NCI-H748 (cell line): ENCODE data around the gene VIPR2.
A peak's percentile ranks its signal among the peaks of the same experiment; 100 is the strongest.

Source experiments
- DNase-seq: peaks from one replicate; lab custom pipeline; 2025; ENCODE audit not compliant: unreplicated experiment; lab: John Stamatoyannopoulos, UW

The VIPR2 gene

DNA sequence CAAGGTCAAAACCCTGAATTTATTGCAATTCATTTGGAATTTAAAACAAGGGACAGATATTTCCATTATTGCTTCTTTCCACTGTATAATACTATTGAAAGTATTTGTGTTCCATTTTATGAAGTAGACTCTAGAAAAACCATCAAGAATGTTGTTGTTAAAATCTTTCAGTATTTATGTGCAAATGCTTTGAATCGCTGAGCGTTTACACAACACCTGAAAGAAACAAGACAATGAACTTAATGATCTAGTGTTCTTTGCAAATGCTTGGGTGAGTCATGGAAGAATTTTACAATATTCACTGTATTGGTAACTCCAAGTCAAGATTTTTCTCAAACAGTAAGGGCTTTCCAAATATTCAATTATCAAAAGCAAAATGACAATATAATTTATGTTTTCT is 97.1 kb downstream of the VIPR2 start:
- DNase-seq = no peak

DNA sequence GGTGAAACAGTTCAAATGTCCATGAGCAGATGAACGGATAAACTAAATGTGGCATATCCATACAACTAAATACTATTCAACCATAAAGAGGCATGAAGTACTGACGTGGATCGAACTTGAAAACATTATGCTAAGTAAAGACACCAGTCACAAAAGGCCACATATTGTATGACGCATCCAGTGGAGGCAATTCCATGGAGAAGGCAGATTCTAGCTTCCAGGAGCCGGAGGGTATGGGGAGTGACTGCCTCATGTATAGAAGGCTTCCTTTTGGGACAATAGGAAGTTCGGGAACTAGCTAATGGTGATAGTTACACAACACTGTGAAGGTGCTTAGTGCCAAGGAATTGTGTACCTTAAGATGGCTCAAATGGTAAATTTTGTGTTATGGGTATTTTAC is 98.4 kb downstream of the VIPR2 start:
- DNase-seq = no peak

DNA sequence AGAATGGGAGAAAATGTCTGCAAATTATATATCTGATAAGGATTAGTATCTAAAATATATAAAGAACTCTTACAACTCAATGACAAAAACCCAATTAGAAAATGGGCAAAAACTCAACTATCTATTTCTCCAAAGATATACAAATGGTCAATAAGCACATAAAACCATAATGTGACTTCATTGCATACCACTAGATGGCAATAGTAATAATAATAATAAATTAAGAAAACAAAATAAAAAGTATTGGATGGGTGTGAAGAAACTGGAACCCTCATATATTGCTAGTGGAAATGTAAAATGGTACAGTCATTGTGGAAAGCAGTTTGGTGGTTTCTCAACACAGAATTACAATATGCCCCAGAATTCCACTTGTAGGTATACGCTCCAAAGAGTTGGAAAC is 98.8 kb downstream of the VIPR2 start:
- no peak for DNase-seq

DNA sequence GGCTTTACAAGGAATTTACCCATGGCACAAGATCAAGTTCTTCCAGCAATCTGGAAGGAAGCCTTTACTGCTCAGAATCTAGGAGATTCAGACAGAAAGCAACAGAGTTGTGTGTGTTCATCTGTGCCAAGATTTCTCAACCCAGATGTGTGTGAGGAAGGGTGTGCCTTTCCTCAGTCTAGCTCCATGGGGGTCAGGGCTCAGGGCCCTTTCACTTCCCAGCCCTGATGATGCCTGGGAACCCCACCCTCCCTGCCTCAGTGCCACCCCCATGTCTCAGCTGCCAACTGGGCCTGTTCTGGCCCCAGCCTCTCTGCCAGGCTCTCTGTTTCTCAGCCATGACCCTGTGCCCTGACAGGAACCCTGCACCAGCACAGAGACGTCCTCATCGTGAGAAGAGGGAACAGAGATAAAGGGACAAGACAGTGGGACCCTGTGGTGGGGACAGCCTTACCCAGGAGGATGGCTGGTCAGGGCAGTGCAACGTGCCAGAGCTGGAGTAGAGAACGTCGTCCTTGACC is 102.0 kb downstream of the VIPR2 start:
- no peak for DNase-seq

DNA sequence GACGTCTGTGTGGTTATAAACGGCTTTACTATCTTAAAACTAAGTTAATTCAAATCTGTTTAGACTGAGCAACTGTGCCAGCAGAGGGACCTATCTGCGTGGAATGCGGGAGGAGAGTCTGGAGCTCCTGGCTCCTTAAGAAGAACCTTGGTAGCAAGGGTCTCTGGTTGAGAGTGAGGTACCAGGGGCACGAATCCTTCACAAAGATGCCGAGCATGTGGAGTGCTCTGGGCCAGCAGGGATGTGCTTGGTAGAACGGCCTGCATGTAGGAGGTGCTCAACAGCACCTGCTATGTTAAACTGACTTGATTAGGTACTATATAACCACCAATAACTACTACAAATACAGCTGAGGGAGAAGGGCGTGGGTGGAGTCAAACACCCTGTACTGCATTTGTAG is 102.6 kb downstream of the VIPR2 start:
- DNase-seq = no peak

GRCh38 chr7:159040912-159041711 is 103.6 kb downstream of the VIPR2 start:
- no peak for DNase-seq

DNA sequence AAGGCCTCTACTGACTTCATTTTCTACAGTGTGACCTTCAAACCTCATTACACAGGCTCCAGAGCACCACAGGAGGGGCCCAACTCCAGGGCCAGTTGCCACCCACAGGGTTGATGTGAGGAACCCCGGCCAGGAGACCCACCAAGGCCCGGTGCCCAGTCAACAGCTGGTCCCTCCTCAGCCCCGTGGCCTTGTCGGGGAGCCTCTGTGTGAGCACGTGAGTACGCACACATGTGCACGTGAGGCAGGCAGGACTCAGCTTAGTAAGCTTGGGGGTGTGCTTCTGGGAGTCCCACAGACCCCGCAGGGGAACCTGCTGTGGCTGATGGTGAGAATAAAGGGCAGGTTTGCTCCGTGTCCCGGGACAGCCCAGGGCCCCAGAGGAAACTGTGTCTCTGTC is 104.5 kb downstream of the VIPR2 start:
- DNase-seq = no peak

- DNase-seq = no peak
These were observed 105.0 kb downstream of the VIPR2 start for GRCh38 chr7:159039716-159040115.

DNA sequence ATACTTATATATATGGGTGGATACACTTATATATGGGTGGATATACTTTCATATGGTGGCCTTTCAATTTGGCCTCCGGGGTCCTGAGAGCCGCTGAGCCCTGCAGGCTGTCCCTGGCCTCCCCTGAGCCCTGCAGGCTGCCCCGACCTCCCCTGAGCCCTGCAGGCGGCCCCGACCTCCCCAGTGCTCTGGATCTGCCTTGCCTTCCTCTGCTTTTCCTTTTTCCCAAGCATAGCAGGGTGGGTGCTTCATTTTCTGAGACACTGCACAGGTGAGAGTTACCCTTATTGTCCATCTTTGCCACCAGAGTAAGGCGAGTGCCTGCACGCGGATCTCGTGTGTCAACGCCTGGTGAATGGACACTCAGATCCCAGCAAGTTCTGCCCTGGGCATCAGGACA is 106.6 kb downstream of the VIPR2 start:
- DNase-seq = peak; percentile 31

- peak; percentile 19 for DNase-seq
These were observed 107.6 kb downstream of the VIPR2 start for GRCh38 chr7:159036916-159037605.

GRCh38 chr7:159035571-159036073 is 109.0 kb downstream of the VIPR2 start:
- DNase-seq = no peak

- no peak for DNase-seq
These were observed 109.7 kb downstream of the VIPR2 start for GRCh38 chr7:159034988-159035387.

DNA sequence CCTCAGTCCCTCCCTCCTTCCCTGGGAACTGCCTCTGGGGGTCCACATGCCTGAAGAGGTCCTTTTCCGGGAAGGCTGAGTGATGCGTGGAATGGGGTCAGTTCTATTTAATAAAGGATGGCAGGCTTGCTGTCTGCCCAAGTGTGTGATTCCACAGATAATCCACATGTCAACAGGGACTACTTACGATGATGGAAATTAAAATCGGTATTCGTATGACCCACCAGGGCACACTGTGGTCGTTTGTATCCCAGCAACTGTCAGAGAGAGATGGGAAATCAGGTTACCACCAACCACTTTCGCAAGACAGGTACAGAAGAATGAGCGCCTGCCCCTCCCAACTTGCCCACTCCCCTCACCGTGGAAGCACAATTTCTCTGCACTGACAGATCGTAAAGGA is 110.3 kb downstream of the VIPR2 start:
- DNase-seq = no peak

DNA sequence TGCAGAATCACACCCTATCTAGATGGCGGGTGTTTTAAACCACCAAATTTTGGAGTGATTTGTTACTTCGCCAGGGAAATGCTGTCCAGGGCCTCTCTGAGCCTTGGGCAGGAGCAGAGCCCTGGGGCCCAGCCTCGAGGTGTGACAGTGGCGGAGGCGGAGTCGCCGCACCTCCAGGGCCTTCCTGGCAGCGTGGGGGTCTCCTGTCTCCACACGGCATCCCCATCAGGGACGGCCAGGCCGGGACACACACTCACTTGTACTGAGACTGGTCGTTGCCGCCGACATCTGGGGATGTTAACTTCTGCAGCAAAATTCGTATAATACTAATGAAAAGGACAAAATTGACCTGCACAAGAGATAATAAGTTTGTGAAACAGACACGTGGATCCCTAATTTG is 110.7 kb downstream of the VIPR2 start:
- DNase-seq = no peak

- no peak for DNase-seq
These were observed 111.2 kb downstream of the VIPR2 start for GRCh38 chr7:159033473-159033825.

- no peak for DNase-seq
These were observed 111.8 kb downstream of the VIPR2 start for GRCh38 chr7:159032753-159033472.

GRCh38 chr7:159032322-159032721 is 112.3 kb downstream of the VIPR2 start:
- no peak for DNase-seq

- no peak for DNase-seq
These were observed 112.9 kb downstream of the VIPR2 start for GRCh38 chr7:159031750-159032149.

- no peak for DNase-seq
These were observed 113.4 kb downstream of the VIPR2 start for GRCh38 chr7:159031135-159031701.

DNA sequence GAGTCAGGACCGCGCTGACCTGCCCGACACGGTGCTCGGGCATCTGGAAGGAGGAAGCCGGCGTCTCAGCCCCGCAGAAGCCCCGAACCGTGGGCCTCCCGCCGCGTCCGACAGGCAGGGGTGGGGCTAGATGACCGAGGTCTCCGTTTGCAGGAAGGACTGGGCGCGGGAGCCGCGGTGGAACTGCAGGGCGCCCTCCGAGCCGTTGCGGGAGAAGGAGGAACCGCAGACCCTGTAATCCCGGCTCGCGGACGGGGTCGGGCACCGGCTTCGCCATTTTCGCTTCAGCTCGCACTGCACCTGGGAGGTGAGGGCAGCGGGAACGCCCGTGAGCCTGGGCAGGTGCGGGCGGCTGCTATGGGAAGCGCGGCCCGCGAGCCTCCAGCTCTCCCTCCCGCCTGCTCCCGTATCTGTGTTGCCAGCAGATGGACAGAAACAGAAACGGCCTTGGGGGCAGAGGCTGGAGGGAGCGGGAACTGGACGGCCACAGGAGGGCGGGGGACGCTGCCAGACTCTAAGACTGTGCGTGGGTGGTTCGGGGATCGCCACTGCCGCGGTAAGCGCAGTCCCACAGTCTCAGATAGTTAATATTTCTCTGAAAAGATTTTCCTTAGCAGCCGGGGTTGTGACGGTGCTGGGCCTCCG is 114.1 kb downstream of the VIPR2 start:
- DNase-seq = peak; percentile 49
